ENCODE data around the gene RNF150. TPM values are rescaled to one million over a fixed set of nuclear protein-coding genes. Genes with fewer than 3 reads are reported as not detected.
A peak's percentile ranks its signal among the peaks of the same experiment; 100 is the strongest.

The RNF150 gene
- total RNA-seq, 4 donors from 2014 or later = 1.6 to 21.2 (median 4.9) TPM

DNA sequence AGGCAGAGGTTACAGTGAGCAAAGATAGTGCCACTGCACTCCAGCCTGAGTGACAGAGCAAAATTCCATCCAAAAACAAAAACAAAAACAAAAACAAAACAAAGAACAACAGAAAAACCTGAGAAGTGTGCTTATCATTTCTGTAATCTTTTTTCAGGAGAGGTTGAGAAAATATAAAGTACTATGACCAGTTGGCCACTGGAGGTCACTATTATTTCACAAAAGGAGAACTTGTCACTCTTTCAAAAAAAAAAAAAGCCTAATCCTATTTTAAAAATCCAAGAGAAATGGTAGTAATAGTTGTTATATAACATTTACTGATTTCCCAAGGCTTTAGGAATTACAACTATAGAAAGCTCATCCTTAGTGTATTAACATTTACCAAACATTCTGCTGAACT lies 24.9 kb upstream of the RNF150 start:
- intact Hi-C loops (cut with DNase I; ENCODE audit: low total_unique reads) = no loop called here

GRCh38 chr4:141155586-141155985 lies 22.3 kb upstream of the RNF150 start:
- Histone ChIP-seq H3K9me3 (no peaks in the 10 kb centered on the region), H3K27me3 (no peaks in the 10 kb centered on the region), H3K36me3 (no peaks in the 10 kb centered on the region), H3K4me1 (no peaks in the 10 kb centered on the region), H3K4me3 (no peak overlapping the region), H3K27ac (no peak overlapping the region)
- intact Hi-C loops (cut with DNase I; ENCODE audit: low total_unique reads) = no loop called here
- in situ Hi-C loops (cut with MboI; ENCODE audit: low sequenced_read_pairs in 4 of 4) = no loop called here
- TF ChIP-seq POLR2A (IDR thresholded peaks at IDR 0.05) = no peak
- TF ChIP-seq, protein P1, sequence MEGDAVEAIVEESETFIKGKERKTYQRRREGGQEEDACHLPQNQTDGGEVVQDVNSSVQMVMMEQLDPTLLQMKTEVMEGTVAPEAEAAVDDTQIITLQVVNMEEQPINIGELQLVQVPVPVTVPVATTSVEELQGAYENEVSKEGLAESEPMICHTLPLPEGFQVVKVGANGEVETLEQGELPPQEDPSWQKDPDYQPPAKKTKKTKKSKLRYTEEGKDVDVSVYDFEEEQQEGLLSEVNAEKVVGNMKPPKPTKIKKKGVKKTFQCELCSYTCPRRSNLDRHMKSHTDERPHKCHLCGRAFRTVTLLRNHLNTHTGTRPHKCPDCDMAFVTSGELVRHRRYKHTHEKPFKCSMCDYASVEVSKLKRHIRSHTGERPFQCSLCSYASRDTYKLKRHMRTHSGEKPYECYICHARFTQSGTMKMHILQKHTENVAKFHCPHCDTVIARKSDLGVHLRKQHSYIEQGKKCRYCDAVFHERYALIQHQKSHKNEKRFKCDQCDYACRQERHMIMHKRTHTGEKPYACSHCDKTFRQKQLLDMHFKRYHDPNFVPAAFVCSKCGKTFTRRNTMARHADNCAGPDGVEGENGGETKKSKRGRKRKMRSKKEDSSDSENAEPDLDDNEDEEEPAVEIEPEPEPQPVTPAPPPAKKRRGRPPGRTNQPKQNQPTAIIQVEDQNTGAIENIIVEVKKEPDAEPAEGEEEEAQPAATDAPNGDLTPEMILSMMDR (IDR thresholded peaks at IDR 0.05 in 4 of 5, conservative IDR thresholded peaks at IDR 0.05 in 1 of 5) = no peak
- ATAC-seq (no peak), DNase-seq (no peak)

More for the DNA sequence above, 24.9 kb upstream of the RNF150 start:
- H3K4me3 ChIP-seq = no peak overlapping the region
- DNase-seq (no peak), ATAC-seq (no peak)
- in situ Hi-C loops (cut with MboI; ENCODE audit: low sequenced_read_pairs in 4 of 4) = no loop called here
- H3K4me1 ChIP-seq = no peaks in the 10 kb centered on the region
- no peaks in the 10 kb centered on the region for H3K9me3 ChIP-seq
- no peak overlapping the region for H3K27ac ChIP-seq
- TF ChIP-seq POLR2A (IDR thresholded peaks at IDR 0.05) = no peak
- TF ChIP-seq, protein P1 (IDR thresholded peaks at IDR 0.05 in 4 of 5, conservative IDR thresholded peaks at IDR 0.05 in 1 of 5) = peak; percentile 16 to 55 (median 41)
- H3K27me3 ChIP-seq = no peaks in the 10 kb centered on the region
- H3K36me3 ChIP-seq = no peaks in the 10 kb centered on the region

GRCh38 chr4:141154725-141155124 lies 21.5 kb upstream of the RNF150 start:
- H3K9me3 ChIP-seq = no peaks in the 10 kb centered on the region
- TF ChIP-seq, protein P1 (IDR thresholded peaks at IDR 0.05 in 4 of 5, conservative IDR thresholded peaks at IDR 0.05 in 1 of 5) = no peak
- TF ChIP-seq POLR2A (IDR thresholded peaks at IDR 0.05) = no peak
- H3K27ac ChIP-seq = no peak overlapping the region
- DNase-seq (no peak), ATAC-seq (no peak)
- in situ Hi-C loops (cut with MboI; ENCODE audit: low sequenced_read_pairs in 4 of 4) = no loop called here
- intact Hi-C loops (cut with DNase I; ENCODE audit: low total_unique reads) = no loop called here
- H3K27me3 ChIP-seq = no peaks in the 10 kb centered on the region
- no peak overlapping the region for H3K4me3 ChIP-seq
- no peaks in the 10 kb centered on the region for H3K36me3 ChIP-seq
- H3K4me1 ChIP-seq = no peaks in the 10 kb centered on the region

DNA sequence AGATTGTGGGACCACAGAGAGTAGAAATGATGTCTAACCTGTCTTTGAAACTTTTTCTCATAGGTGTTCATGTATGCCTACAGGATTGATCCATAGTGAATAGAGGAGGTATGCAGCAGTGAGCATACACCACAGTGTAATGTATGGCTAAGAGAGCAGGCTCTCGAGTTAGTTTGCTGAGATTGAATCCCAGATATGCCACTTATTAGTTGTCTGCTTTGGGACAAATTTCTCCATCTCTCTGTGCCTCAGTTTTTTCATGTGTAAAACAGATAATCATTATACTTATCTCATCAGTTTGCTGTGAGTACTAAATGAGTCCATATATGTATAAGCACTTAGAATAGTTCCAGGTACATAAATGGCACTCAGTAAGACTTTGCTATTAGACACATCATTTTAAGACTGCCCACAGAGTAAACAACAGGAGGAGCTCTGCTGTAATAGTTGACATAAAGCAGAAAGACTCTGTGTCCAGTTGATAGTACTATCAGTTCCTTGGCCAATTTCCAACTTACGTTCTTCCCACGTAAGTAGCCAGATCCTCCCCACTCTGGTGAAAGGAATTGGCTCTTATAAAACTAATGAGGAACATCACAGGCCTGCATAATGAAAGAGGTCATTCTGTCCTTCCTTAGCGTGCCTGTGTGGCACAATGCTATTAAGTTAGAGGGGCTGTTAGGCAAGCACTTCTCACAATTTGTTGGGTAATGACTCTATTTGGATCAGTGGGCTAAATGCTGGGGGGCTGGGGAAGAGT lies 20.7 kb upstream of the RNF150 start:
- TF ChIP-seq, protein P1 (IDR thresholded peaks at IDR 0.05 in 4 of 5, conservative IDR thresholded peaks at IDR 0.05 in 1 of 5) = no peak
- TF ChIP-seq POLR2A (IDR thresholded peaks at IDR 0.05) = no peak
- Histone ChIP-seq H3K4me3 (no peak overlapping the region), H3K9me3 (no peaks in the 10 kb centered on the region), H3K4me1 (no peaks in the 10 kb centered on the region), H3K36me3 (no peaks in the 10 kb centered on the region), H3K27me3 (no peaks in the 10 kb centered on the region), H3K27ac (peak overlapping the region in 1 of 4 donors; percentile 21)
- in situ Hi-C loops (cut with MboI; ENCODE audit: low sequenced_read_pairs in 4 of 4) (no loop called here), intact Hi-C loops (cut with DNase I; ENCODE audit: low total_unique reads) (no loop called here)
- DNase-seq (no peak), ATAC-seq (peak in 1 of 2 donors; percentile 70)
